NB4 (cell line): Measurements from ENCODE around the gene SPPL2A.
"Not testable (repeated sequence)": the region's sequence is repeated elsewhere in the genome, so short reads cannot be mapped to it uniquely, and the experiment has no call there.

ENCODE experiments used
- MAX ChIP-seq: IDR thresholded peaks from 2 replicates; pipeline ENCODE4 v1.6.1; 2011; ENCODE audit warnings: low read depth, low read length
- POLR2A ChIP-seq: IDR thresholded peaks from 2 replicates; pipeline ENCODE4 v1.6.1; 2011; ENCODE audit warnings: mild to moderate bottlenecking; ENCODE audit not compliant: insufficient read length; ENCODE audit errors: extremely low read depth
- TF ChIP-seq, protein P1 (sequence below): IDR thresholded peaks from one replicate; pipeline ENCODE4 v1.5.1; 2012; ENCODE audit warnings: low read depth, low read length

GRCh38 chr15:50812181-50812506 lies 46.6 kb upstream of the SPPL2A start:
- TF ChIP-seq, protein P1, sequence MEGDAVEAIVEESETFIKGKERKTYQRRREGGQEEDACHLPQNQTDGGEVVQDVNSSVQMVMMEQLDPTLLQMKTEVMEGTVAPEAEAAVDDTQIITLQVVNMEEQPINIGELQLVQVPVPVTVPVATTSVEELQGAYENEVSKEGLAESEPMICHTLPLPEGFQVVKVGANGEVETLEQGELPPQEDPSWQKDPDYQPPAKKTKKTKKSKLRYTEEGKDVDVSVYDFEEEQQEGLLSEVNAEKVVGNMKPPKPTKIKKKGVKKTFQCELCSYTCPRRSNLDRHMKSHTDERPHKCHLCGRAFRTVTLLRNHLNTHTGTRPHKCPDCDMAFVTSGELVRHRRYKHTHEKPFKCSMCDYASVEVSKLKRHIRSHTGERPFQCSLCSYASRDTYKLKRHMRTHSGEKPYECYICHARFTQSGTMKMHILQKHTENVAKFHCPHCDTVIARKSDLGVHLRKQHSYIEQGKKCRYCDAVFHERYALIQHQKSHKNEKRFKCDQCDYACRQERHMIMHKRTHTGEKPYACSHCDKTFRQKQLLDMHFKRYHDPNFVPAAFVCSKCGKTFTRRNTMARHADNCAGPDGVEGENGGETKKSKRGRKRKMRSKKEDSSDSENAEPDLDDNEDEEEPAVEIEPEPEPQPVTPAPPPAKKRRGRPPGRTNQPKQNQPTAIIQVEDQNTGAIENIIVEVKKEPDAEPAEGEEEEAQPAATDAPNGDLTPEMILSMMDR = not testable (repeated sequence)
- not testable (repeated sequence) for TF ChIP-seq POLR2A, MAX
